Stimulated activated CD4-positive, alpha-beta T cell treated with anti-CD3 and anti-CD28 coated beads, Interleukin-4, amount 100 ng/mL, for 24 hours (primary cell): ENCODE data around the gene LBHD2.
"Not testable (repeated sequence)": the region's sequence is repeated elsewhere in the genome, so short reads cannot be mapped to it uniquely, and the experiment has no call there.

ENCODE experiments used
- DNase-seq: peaks from one replicate; pipeline ENCODE4 v3.0.0-alpha.2; 2020

LBHD2 gene

GRCh38 chr14:103084021-103084919 lies at the start of gene LBHD2:
LBHD2 (plus strand) TSS chr14:103084210; CDS start chr14:103086013, 1,803 bp downstream.
- no peak for DNase-seq

- DNase-seq, result no peak
These were observed 42.5 kb upstream of the LBHD2 start for GRCh38 chr14:103041464-103041863.

GRCh38 chr14:103043257-103044015 lies 40.6 kb upstream of the LBHD2 start:
- DNase-seq, result no peak

- no peak for DNase-seq
These were observed 38.6 kb upstream of the LBHD2 start for GRCh38 chr14:103045371-103045869.

GRCh38 chr14:103047453-103047852 lies 36.6 kb upstream of the LBHD2 start:
- DNase-seq, result not testable (repeated sequence)

GRCh38 chr14:103050935-103051334 lies 33.1 kb upstream of the LBHD2 start:
- DNase-seq, result no peak

GRCh38 chr14:103052407-103052806 lies 31.6 kb upstream of the LBHD2 start:
- no peak for DNase-seq

GRCh38 chr14:103055695-103056094 lies 28.3 kb upstream of the LBHD2 start:
- DNase-seq, result no peak

- no peak for DNase-seq
These were observed 27.5 kb upstream of the LBHD2 start for GRCh38 chr14:103056322-103057027.

- no peak for DNase-seq
These were observed 27.0 kb upstream of the LBHD2 start for GRCh38 chr14:103057028-103057371.

- DNase-seq, result peak; percentile 45
These were observed 26.4 kb upstream of the LBHD2 start, which contains the start of gene CDC42BPB for GRCh38 chr14:103057372-103058163. CDC42BPB (minus strand) TSS chr14:103057549; CDS start chr14:103057173, 376 bp downstream.

GRCh38 chr14:103058164-103059055 lies 25.6 kb upstream of the LBHD2 start:
- DNase-seq, result no peak

- no peak for DNase-seq
These were observed 24.5 kb upstream of the LBHD2 start for GRCh38 chr14:103059556-103059955.

- no peak for DNase-seq
These were observed 22.5 kb upstream of the LBHD2 start for GRCh38 chr14:103061482-103061976.

- no peak for DNase-seq
These were observed 19.6 kb upstream of the LBHD2 start for GRCh38 chr14:103064436-103064835.

- no peak for DNase-seq
These were observed 19.0 kb upstream of the LBHD2 start for GRCh38 chr14:103064978-103065377.

GRCh38 chr14:103065861-103066260 lies 18.1 kb upstream of the LBHD2 start:
- no peak for DNase-seq

- no peak for DNase-seq
These were observed 17.6 kb upstream of the LBHD2 start for GRCh38 chr14:103066399-103066798.

GRCh38 chr14:103067231-103067954 lies 16.6 kb upstream of the LBHD2 start:
- DNase-seq, result no peak
